Measurements from ENCODE around the gene MAST2.

DNA sequence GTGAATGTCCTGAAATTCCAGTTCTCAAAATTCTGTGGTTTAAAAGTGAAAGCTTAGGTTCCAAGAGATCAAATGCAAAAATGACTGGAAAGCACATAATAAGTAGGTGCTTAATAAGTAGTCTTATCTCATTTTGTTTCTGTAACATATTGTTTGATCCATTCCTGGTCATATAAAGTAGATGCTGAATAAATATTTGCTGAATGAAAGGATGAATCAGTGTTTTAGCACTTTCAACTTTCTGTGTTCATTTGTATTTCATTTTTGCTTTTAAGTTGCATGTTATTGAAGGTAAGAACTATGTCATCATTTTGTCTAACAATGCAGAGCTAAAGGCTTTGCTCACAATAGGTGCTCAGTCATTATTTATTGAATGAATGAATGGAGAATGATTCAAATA lies 6.3 kb downstream of the MAST2 start:
- TF ChIP-seq, protein P1, sequence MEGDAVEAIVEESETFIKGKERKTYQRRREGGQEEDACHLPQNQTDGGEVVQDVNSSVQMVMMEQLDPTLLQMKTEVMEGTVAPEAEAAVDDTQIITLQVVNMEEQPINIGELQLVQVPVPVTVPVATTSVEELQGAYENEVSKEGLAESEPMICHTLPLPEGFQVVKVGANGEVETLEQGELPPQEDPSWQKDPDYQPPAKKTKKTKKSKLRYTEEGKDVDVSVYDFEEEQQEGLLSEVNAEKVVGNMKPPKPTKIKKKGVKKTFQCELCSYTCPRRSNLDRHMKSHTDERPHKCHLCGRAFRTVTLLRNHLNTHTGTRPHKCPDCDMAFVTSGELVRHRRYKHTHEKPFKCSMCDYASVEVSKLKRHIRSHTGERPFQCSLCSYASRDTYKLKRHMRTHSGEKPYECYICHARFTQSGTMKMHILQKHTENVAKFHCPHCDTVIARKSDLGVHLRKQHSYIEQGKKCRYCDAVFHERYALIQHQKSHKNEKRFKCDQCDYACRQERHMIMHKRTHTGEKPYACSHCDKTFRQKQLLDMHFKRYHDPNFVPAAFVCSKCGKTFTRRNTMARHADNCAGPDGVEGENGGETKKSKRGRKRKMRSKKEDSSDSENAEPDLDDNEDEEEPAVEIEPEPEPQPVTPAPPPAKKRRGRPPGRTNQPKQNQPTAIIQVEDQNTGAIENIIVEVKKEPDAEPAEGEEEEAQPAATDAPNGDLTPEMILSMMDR (IDR thresholded peaks at IDR 0.05): no peak
- no peak for TF ChIP-seq SIN3A (IDR thresholded peaks at IDR 0.05; ENCODE audit: borderline replicate concordance, insufficient read depth, low read depth, low read length)
- TF ChIP-seq, protein P2, sequence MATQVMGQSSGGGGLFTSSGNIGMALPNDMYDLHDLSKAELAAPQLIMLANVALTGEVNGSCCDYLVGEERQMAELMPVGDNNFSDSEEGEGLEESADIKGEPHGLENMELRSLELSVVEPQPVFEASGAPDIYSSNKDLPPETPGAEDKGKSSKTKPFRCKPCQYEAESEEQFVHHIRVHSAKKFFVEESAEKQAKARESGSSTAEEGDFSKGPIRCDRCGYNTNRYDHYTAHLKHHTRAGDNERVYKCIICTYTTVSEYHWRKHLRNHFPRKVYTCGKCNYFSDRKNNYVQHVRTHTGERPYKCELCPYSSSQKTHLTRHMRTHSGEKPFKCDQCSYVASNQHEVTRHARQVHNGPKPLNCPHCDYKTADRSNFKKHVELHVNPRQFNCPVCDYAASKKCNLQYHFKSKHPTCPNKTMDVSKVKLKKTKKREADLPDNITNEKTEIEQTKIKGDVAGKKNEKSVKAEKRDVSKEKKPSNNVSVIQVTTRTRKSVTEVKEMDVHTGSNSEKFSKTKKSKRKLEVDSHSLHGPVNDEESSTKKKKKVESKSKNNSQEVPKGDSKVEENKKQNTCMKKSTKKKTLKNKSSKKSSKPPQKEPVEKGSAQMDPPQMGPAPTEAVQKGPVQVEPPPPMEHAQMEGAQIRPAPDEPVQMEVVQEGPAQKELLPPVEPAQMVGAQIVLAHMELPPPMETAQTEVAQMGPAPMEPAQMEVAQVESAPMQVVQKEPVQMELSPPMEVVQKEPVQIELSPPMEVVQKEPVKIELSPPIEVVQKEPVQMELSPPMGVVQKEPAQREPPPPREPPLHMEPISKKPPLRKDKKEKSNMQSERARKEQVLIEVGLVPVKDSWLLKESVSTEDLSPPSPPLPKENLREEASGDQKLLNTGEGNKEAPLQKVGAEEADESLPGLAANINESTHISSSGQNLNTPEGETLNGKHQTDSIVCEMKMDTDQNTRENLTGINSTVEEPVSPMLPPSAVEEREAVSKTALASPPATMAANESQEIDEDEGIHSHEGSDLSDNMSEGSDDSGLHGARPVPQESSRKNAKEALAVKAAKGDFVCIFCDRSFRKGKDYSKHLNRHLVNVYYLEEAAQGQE (IDR thresholded peaks at IDR 0.05; ENCODE audit: insufficient read depth in 1 of 2, low read depth in 2 of 2, low read length in 1 of 2): no peak
- TF ChIP-seq POLR2AphosphoS5 (IDR thresholded peaks at IDR 0.05; ENCODE audit: low read depth, low read length): no peak
